GM18526 (cell line): ENCODE results near the gene PHC2.

Source experiments
- POLR2A ChIP-seq: IDR thresholded peaks from 3 replicates; pipeline ENCODE4 v1.6.1; 2011; ENCODE audit not compliant: insufficient read length; ENCODE audit errors: extremely low read depth

The PHC2 gene

GRCh38 chr1:33347650-33347992 is 83.3 kb downstream of the PHC2 start:
- TF ChIP-seq POLR2A, result no peak

DNA sequence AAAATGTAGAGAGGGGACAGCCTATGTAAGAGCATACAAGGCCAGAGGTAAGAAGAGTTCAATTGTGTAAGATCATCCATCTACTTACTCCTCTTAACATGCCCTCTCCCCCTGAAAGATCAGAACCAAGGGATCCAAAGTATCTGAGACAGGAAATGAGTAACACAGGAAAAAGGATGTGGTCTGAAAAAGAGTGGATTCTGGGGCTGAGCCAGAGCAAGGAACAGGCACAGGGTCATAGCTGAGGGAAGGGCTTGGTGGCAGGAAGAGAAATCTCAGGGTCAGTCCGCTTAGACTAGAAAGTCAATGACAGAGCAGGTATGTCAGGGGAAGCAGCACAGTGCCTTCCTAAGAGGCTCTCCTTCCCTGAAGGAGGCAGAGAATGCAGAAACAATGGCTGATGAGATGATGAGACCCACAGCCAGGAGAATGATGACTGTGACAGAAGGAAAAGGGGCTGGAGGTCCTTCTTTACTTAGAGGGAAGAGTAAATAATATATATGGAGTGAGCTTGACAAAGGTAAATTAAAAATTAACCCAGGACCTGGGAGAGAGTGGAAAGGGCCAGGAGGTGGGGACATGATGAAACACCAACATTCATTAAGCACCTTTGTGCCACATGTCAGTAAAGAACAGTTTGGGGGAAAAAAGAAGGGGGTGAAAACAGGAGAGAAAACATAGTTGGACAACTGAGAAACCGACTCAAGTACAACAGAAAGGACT is 83.8 kb downstream of the PHC2 start:
- no peak for TF ChIP-seq POLR2A

- TF ChIP-seq POLR2A, result no peak
Observed at GRCh38 chr1:33346533-33346926, 84.4 kb downstream of the PHC2 start.

- TF ChIP-seq POLR2A, result no peak
Observed at GRCh38 chr1:33344896-33345560, 85.9 kb downstream of the PHC2 start.

DNA sequence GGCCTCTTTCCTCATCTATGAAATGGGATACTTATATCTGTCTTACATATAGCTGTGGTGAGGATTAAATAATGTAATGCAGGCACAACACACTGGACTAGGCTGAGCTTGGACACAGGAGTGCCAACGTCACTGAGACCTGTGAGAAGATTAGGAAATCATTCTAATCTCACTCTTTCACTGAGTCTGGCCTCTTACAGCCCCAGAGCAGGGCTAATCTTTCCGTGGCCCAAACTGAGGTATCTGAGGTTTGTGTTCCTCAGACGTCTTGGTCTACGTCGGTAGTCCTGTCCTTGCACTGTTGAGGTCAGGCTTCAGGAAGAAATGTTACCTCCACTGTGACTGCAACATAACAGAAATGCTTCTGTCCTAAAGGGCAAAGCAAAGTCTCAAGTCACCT is 87.4 kb downstream of the PHC2 start:
- TF ChIP-seq POLR2A, result no peak

GRCh38 chr1:33342041-33342723 is 88.7 kb downstream of the PHC2 start:
- no peak for TF ChIP-seq POLR2A

GRCh38 chr1:33341190-33341589 is 89.7 kb downstream of the PHC2 start:
- no peak for TF ChIP-seq POLR2A

- no peak for TF ChIP-seq POLR2A
Observed at GRCh38 chr1:33339413-33339812, 91.5 kb downstream of the PHC2 start.

GRCh38 chr1:33338440-33339211 is 92.3 kb downstream of the PHC2 start:
- no peak for TF ChIP-seq POLR2A

- TF ChIP-seq POLR2A, result no peak
Observed at GRCh38 chr1:33338048-33338439, 92.9 kb downstream of the PHC2 start.

- no peak for TF ChIP-seq POLR2A
Observed at GRCh38 chr1:33337441-33337840, 93.5 kb downstream of the PHC2 start.

DNA sequence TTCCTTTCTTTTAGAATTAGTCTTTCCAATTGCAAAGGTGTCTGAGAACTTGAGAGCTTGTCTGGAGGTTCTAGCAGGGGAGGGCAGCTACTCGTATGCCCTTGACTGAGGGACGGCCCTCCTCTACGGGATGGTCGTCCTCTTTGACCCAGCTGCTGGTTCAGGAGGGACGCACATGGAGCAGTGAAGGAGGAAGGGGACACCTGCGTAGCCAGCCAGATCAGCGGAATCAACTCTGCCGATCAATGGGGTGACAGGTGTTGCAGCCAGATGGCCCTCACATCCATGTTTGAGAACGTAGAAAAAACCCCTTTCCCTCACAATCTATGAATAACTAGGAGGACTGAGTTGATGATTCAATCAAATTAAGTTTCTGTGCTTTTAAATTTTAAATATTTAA is 94.3 kb downstream of the PHC2 start:
- TF ChIP-seq POLR2A, result no peak

- no peak for TF ChIP-seq POLR2A
Observed at GRCh38 chr1:33335020-33335419, 95.9 kb downstream of the PHC2 start.

DNA sequence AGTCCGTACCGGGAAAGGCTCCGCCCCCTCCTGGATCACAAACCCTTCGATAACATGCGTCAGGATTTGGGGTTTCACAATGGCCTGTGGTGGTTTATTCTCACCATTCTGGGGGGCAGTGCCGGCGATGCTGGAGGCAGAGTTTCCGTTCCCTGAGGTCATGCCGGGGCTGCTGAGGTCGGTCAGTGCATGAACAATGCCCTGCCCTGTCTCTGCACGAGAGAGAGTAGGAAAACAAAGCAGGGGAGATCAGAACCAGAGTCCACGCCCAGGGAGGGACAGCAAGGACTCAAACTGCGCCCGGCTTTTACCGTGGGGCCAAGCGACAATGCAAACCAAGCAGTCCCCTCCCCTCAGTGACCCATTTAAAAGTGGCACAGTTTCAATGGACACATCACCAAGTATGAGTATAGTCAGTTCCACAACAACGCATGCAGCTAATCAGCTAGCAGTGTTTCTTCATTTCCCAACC is 96.8 kb downstream of the PHC2 start:
- TF ChIP-seq POLR2A, result no peak

GRCh38 chr1:33332881-33333280 is 98.0 kb downstream of the PHC2 start:
- TF ChIP-seq POLR2A, result no peak
